Mesothelial cell of epicardium (in vitro differentiated cells): Measurements from ENCODE around the gene SOX11. TPM values are rescaled to one million over a fixed set of nuclear protein-coding genes. Genes with fewer than 3 reads are reported as not detected.

Source experiments
- DNase-seq, 2 experiments: peaks; one replicate each; pipeline ENCODE4 v3.0.0; 2021; ENCODE audit warnings: low spot score in 2 of 2; ENCODE audit not compliant: unreplicated experiment in 2 of 2
- H3K27ac Mint-ChIP-seq: 2 replicates; pipeline ENCODE4 v1.8.0; 2021; ENCODE audit warnings: mixed read lengths
- H3K27me3 Mint-ChIP-seq: 2 replicates; pipeline ENCODE4 v1.8.0; 2021; ENCODE audit warnings: low read depth, mixed read lengths
- H3K36me3 Mint-ChIP-seq: 2 replicates; pipeline ENCODE4 v1.8.0; 2021; ENCODE audit warnings: mixed read lengths
- H3K4me1 Mint-ChIP-seq: 2 replicates; pipeline ENCODE4 v1.8.0; 2021; ENCODE audit warnings: mixed read lengths
- H3K4me3 Mint-ChIP-seq: 2 replicates; pipeline ENCODE4 v1.8.0; 2021; ENCODE audit warnings: mild to moderate bottlenecking, moderate library complexity, mixed read lengths
- H3K9me3 Mint-ChIP-seq: 2 replicates; pipeline ENCODE4 v1.8.0; 2021; ENCODE audit warnings: mixed read lengths
- total RNA-seq: library from RNA; stranded (reverse); gene quantifications from 3 replicates; pipeline ENCODE4 v1.2.1, GENCODE V29; 2021
- TF ChIP-seq, protein P1 (sequence below): fragments of 200-600 bp; sonication (generic); IDR thresholded peaks from one replicate; pipeline ENCODE4 v1.5.0; 2021; ENCODE audit warnings: antibody characterized with exemption; ENCODE audit not compliant: unreplicated experiment

Gene SOX11
- total RNA-seq, 1 donor from 2014 or later, result 46.2 TPM

DNA sequence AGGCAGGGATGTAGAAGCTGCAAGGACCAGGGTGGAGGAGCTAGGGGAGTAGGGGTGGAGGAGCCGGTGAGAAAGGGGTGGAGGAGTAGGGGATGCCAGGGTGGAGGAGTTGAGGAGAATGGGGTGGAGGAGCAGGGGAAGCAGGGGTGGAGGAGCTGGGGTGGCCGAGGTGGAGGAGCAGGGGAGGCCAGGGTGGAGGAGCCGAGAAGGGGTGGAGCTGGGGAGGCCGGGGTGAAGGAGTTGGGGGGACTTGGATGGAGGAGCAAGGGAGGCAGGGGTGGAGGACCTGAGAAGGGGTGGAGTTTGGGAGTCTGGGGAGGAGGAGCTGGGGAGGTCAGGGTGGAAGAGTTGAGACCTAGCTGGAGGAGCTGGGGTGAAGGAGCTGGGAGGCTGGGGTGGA, 13.3 kb downstream of the SOX11 start:
- H3K4me3 Mint-ChIP-seq, result no peak overlapping the region
- H3K36me3 Mint-ChIP-seq, result peaks cover 9% of the 10 kb centered on the region
- no peak for DNase-seq
- H3K4me1 Mint-ChIP-seq, result peaks cover 9% of the 10 kb centered on the region
- peaks cover 11% of the 10 kb centered on the region for H3K27me3 Mint-ChIP-seq
- no peak overlapping the region for H3K27ac Mint-ChIP-seq
- TF ChIP-seq, protein P1, sequence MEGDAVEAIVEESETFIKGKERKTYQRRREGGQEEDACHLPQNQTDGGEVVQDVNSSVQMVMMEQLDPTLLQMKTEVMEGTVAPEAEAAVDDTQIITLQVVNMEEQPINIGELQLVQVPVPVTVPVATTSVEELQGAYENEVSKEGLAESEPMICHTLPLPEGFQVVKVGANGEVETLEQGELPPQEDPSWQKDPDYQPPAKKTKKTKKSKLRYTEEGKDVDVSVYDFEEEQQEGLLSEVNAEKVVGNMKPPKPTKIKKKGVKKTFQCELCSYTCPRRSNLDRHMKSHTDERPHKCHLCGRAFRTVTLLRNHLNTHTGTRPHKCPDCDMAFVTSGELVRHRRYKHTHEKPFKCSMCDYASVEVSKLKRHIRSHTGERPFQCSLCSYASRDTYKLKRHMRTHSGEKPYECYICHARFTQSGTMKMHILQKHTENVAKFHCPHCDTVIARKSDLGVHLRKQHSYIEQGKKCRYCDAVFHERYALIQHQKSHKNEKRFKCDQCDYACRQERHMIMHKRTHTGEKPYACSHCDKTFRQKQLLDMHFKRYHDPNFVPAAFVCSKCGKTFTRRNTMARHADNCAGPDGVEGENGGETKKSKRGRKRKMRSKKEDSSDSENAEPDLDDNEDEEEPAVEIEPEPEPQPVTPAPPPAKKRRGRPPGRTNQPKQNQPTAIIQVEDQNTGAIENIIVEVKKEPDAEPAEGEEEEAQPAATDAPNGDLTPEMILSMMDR, result no peak
- H3K9me3 Mint-ChIP-seq, result peaks cover 4% of the 10 kb centered on the region

GRCh38 chr2:5706717-5707455, 14.7 kb downstream of the SOX11 start:
- no peak for DNase-seq
- Mint-ChIP-seq H3K4me3 (no peak overlapping the region), H3K27ac (no peak overlapping the region), H3K27me3 (peaks cover 11% of the 10 kb centered on the region), H3K36me3 (peaks cover 7% of the 10 kb centered on the region), H3K9me3 (peaks cover 10% of the 10 kb centered on the region), H3K4me1 (no peaks in the 10 kb centered on the region)
- TF ChIP-seq, protein P1, result no peak

GRCh38 chr2:5710615-5711014, 18.4 kb downstream of the SOX11 start:
- no peak for DNase-seq
- Mint-ChIP-seq H3K27ac (no peak overlapping the region), H3K27me3 (peaks cover 8% of the 10 kb centered on the region), H3K4me3 (no peak overlapping the region), H3K4me1 (no peaks in the 10 kb centered on the region), H3K36me3 (no peaks in the 10 kb centered on the region), H3K9me3 (peaks cover 10% of the 10 kb centered on the region)
- TF ChIP-seq, protein P1, result no peak

- Mint-ChIP-seq H3K27ac (no peak overlapping the region), H3K4me3 (no peak overlapping the region)
These were observed 20.9 kb downstream of the SOX11 start for GRCh38 chr2:5713101-5713500.

GRCh38 chr2:5719629-5720334, 27.6 kb downstream of the SOX11 start:
- no peaks in the 10 kb centered on the region for H3K27me3 Mint-ChIP-seq
- peaks cover 3% of the 10 kb centered on the region for H3K4me1 Mint-ChIP-seq
- H3K4me3 Mint-ChIP-seq, result no peak overlapping the region
- TF ChIP-seq, protein P1, result no peak
- no peak overlapping the region for H3K27ac Mint-ChIP-seq
- DNase-seq, result no peak
- no peaks in the 10 kb centered on the region for H3K36me3 Mint-ChIP-seq
- H3K9me3 Mint-ChIP-seq, result peaks cover 5% of the 10 kb centered on the region

More at GRCh38 chr2:5713101-5713500, 20.9 kb downstream of the SOX11 start:
- TF ChIP-seq, protein P1, result no peak
- Mint-ChIP-seq H3K27me3 (peaks cover 8% of the 10 kb centered on the region), H3K36me3 (no peaks in the 10 kb centered on the region), H3K9me3 (peaks cover 10% of the 10 kb centered on the region), H3K4me1 (no peaks in the 10 kb centered on the region)
- DNase-seq, result no peak
